HL-60/S4 (cell line): ENCODE measurements around the gene PROCR.
"Not testable (repeated sequence)": the region's sequence is repeated elsewhere in the genome, so short reads cannot be mapped to it uniquely, and the experiment has no call there.

ENCODE experiments used
- in situ Hi-C: fragments of 300-500 bp; cut with MboI; formaldehyde crosslinking; loops from 2 replicates; pipeline ENCODE4 v1.14.3; 2022; ENCODE audit warnings: low sequenced_read_pairs

The PROCR gene

DNA sequence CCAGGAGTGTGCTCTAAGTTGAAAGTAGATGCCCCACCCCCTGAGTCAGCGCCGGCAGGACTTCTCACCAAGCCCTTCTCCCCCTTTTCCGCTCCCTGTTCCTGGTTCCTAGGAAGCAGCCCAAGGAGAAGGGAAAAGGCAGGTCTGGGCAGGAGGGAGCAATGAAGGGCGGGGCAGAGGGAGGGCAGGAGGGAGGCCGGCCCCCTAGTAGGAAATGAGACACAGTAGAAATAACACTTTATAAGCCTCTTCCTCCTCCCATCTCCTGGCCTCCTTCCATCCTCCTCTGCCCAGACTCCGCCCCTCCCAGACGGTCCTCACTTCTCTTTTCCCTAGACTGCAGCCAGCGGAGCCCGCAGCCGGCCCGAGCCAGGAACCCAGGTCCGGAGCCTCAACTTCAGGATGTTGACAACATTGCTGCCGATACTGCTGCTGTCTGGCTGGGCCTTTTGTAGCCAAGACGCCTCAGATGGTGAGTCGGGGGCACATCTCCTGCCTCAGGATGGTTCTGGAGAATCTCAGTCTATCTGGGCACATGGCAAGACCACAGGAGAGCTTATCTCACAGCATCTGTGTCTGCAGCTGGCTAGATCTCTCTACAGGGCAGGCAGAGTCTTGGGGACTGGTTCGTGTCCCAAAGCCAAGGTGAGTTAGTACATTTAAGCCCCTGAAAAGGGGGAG, at the start of gene PROCR:
PROCR (plus strand) TSS at position 320 of the 681 bp plus-strand sequence; CDS start at position 403, 83 bp downstream.
- in situ Hi-C loops = no loop called here

- in situ Hi-C loops = no loop called here
These were observed 49.0 kb upstream of the PROCR start for GRCh38 chr20:35122756-35123405.

GRCh38 chr20:35125753-35126152, 46.1 kb upstream of the PROCR start:
- in situ Hi-C loops = no loop called here

DNA sequence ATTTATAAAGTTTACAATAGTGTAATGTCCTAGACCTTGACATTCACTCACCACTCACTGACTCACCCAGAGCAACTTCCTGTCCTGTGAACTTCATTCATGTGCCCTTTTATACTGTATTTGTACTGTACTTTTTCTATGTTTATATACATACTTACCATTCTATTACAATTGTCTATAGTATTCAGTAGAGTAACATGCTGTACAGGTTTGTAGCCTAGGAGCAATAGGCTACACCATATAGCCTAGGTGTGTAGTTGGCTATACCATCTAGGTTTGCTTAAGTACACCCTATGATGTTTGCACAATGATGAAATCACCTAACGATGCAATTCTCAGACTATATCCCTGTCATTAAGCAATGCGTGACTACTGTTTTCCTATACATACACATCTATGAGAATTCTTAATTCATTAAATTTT, 42.2 kb upstream of the PROCR start:
- in situ Hi-C loops = loop anchor here (10.0 kb wide), 1 partner anchor 65 kb away; no protein-coding TSS in a partner anchor

DNA sequence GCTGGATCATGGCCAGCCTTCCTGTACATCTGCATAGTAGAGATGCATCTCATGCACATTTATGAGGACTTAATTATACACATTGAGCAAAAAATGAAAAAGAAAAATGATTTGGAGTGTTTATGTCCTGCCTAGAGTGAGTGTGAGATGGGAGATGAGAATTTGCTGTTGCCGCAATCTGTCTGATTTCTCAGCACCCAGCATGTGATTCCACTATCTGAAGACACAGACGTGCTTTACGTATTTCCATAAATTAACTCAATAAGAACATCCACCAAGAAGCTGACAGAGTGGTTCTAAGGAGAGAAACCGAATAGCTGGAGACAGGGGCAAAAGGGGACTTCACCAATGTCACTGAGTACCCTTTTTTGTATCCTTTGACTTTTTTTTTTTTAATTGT, 39.9 kb upstream of the PROCR start:
- in situ Hi-C loops = loop anchor here (10.0 kb wide), 1 partner anchor 63 kb away; no protein-coding TSS in a partner anchor

DNA sequence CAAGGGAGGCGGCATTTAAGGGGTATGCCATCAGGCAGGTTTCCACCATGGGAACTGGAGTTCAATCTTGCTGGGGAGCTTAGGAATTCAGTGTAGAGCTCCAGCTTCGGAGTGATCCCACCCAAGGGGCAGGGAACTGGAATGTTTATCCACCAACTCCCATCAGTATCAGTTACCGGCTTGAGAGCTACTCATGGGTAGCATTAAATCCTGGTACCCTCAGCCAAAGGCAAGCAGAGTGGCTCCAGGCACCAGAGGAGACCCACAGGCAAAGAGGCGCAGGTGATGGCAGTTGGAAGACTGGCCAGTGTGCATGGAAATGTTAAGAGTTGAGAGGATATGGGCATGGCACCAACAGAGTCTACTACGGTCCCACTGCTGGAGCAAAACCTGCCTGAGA, 38.8 kb upstream of the PROCR start:
- in situ Hi-C loops = loop anchor here (10.0 kb wide), 1 partner anchor 62 kb away; no protein-coding TSS in a partner anchor

GRCh38 chr20:35133735-35134134, 38.1 kb upstream of the PROCR start:
- in situ Hi-C loops = loop anchor here (10.0 kb wide), 1 partner anchor 61 kb away; no protein-coding TSS in a partner anchor

- in situ Hi-C loops = loop anchor here (10.0 kb wide), 1 partner anchor 60 kb away; no protein-coding TSS in a partner anchor
These were observed 37.4 kb upstream of the PROCR start for GRCh38 chr20:35134472-35134871.

- in situ Hi-C loops = loop anchor here (10.0 kb wide), 1 partner anchor 60 kb away; no protein-coding TSS in a partner anchor
These were observed 37.0 kb upstream of the PROCR start for GRCh38 chr20:35134880-35135279.

DNA sequence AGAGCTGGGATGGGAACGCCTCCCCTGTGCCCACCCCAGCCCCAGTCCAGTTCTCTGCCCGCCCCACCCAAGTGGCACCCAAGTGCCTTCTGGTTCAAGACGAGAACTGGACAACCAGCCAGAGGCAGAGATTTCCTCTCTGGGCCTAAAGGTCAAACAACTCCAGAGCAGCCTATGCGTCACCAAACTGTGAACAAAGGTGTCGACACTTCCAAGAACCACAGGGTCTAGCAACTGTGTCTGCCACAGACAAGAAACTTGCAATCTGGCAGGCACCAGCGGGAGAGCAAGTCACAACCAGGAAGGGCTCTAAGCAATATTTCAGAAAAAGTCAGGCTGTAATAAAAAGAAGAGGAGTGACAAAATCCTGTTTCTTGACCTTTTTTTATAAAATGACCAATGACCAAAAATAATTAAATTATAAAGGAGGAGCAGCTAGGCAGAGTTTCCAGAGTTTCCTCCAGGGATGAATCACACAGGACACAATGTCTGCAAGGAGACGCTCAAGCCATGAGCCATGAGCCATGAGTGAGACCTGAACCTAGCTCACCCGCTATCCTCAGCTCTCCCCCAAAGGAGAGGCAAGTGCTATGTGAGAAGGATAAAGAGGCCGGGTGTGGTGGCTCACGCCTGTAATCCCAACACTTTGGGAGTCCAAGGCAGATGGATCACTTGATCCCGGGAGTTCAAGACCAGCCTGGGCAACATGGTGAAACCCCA, 35.8 kb upstream of the PROCR start:
- in situ Hi-C loops = loop anchor here (10.0 kb wide), 1 partner anchor 59 kb away; no protein-coding TSS in a partner anchor

DNA sequence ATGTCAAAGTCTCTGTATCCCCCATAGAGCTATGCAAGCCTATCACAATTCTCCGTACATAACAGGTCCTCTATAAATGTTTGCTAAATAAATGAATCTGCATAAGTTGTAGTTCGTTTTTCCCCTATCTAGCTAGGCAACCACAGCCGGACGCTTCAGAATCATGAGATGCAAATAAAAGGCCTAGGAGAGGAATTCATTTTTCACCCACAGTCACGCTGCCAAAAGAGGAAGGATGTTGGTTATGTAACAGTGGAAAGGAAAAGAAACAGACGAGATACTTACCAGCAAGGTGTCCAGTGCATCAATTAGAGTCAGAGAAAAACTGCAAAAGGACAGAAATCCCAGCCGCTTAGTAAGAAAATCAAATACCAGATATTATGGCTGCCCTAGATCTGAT, 27.2 kb upstream of the PROCR start:
- in situ Hi-C loops = no loop called here

DNA sequence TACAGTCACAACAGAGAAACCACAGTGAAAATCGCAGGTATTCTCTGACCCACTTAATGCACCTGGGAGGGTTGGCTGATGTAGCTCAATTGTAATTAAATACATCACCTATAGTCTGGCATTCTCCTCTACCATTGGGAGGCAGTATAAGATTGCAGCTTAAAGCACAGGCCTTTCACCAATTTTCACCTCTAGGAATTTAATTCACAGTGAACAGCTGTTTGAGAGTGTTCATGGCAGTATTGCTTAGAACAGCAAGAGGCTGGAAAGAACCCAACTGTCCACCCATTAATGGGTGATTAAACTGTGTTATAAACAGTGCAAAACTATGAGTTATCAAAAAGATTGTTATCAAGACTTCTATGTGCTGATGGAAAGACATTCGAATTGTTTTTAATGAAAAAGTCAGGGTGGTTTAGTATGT, 26.7 kb upstream of the PROCR start:
- in situ Hi-C loops = no loop called here

DNA sequence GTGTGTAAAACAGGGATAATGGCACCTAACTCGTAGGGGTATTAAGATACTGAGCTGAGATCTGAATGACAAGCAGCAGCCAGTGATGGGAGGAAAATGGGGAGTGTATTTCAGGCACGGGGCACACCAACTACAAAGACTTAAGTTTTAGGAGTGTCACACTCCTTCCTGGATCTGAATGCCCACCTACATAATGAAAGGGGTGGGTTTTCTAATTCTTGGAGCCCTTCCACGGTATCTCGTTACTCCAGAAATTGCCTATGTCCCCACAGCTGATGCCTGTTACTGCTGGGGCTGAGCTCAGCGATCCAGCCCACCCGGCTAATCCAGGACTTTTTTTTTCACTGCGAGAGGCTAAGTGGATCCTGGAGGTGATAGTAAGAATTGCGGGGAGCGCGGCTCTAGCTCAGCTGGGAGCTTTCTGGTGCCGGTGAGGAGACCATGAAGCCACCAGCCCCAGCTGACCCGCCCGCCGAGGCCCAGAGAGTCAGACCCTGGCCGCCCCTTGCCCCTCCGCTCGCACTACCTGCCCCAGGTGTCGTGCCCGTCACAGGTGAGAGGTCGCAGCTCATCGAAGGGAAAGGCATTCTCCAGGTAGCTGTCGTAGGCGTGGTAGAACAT, 25.5 kb upstream of the PROCR start:
- in situ Hi-C loops = no loop called here

- in situ Hi-C loops = no loop called here
These were observed 24.8 kb upstream of the PROCR start, which contains the start of gene EDEM2 for GRCh38 chr20:35146920-35147574. TSS of gene EDEM2 (minus strand) at chr20:35147336. CDS start at chr20:35147258, 78 bp downstream.

GRCh38 chr20:35147575-35148071, 24.2 kb upstream of the PROCR start:
- in situ Hi-C loops = not testable (repeated sequence)

GRCh38 chr20:35150846-35151579, 20.9 kb upstream of the PROCR start:
- in situ Hi-C loops = no loop called here

DNA sequence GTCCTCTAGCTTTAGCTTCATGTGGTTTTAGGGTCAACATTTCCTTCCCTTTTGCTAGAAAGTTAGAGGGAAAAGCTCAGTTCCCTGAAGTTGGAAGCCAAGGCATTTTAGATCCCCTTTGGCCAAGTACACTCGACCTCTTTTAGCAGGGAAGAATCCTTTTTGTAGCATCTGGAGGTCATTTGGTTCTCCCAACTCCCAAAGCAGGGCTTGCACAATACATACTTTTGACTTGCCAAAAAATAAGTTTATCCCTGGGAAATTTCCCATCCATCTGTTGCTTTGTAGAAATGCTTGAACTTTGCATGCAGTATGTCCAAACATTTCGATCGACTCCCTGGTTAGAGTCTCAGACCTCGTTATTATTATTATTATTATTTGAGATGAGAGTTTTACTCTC, 20.1 kb upstream of the PROCR start:
- in situ Hi-C loops = no loop called here

DNA sequence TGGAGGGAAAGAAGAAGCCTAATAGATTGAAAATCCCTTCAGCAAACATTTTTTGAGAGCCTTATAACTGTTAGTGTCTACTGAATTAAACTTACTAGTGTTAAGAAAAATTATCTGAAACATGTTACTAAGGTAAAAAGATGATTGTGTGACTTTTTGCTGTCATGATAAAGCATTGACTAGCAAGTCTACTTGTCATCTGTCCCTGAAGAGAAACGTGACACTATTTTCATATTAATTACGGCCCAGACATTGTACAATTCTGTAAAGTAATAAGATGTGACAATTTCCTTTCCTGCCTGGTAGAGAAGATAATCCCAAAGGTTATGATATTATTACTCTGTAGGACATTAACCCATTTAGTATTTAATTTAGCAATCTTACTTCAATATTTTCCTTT, 15.9 kb upstream of the PROCR start:
- in situ Hi-C loops = no loop called here

- in situ Hi-C loops = no loop called here
These were observed 14.9 kb upstream of the PROCR start for GRCh38 chr20:35156978-35157377.
